NCI-H226 (cell line): ENCODE measurements around the gene SCML1.
"Not testable (repeated sequence)": the region's sequence is repeated elsewhere in the genome, so short reads cannot be mapped to it uniquely, and the experiment has no call there.

Source experiments
- DNase-seq: peaks from one replicate; pipeline ENCODE4 v3.0.0-alpha.2; 2015

The SCML1 gene

GRCh38 chrX:17740137-17741122 is 3.1 kb downstream of the SCML1 start:
- no peak for DNase-seq

- DNase-seq, result no peak
These were observed 3.8 kb downstream of the SCML1 start for GRCh38 chrX:17741123-17741511.

DNA sequence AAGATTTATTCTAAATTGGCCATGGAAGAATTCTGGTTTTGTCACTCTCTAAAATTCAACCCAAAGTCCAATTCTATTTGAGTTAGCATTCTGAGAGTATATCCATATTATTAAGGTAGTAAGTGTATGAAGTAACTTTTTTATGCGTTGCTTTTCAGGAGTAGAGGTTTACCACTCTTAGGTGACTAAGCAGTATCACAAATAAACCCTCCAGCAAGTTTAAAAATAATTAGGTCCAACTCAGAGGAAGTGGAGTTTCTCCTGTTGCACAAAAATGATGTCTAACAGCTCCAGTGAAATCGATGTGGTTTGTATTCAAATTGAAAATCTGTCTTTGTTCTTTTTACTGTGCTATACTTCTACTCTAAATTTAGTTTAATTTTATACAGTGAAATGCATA is 6.6 kb downstream of the SCML1 start:
- no peak for DNase-seq

DNA sequence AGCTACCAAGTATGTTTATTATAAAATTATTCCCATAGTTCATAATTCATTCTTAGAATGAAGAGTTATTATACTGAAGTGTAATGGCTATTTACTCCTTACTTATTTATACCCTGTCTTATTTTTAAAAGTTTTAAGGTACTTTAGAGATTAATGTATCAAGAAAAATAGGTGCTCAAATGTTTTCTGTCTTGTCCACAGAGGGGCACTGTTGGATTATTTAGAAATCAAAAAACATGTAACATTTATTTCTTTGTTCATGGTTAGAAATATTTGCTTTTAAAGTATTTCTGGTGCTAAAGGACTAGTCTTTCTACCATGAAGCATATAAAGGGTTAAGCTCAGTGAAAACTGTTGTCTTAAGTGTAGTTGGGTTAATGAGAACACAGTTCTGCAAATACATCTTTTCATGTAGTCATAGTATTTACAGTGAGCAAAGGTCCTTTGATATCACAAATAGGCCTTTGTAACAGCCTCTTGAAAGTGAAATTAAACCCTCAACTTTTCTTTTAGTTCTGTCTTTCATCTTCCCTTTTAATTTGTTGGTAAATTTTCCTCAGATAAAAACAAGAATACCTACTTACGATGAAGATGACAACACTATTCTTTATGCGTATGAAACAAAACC is 7.7 kb downstream of the SCML1 start:
- no peak for DNase-seq

DNA sequence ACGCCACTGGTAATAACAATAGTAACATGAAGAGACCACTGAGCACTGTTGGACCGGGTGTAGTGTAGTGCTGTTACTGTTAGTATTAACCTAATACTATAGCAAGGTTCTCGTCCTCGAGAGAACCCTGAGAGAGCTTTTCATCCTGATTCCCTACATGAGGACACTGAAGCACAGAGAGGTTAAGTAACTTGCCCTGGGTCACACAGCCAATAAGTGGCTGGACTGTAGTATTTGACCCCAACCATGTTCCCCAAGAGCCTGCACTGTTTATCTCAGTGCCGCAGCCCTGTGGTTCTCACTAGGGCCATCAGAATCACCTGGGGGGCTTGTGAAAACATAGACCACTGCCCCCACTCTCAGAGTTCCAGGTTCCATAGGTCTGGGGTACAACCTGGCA is 10.4 kb downstream of the SCML1 start:
- DNase-seq, result no peak

DNA sequence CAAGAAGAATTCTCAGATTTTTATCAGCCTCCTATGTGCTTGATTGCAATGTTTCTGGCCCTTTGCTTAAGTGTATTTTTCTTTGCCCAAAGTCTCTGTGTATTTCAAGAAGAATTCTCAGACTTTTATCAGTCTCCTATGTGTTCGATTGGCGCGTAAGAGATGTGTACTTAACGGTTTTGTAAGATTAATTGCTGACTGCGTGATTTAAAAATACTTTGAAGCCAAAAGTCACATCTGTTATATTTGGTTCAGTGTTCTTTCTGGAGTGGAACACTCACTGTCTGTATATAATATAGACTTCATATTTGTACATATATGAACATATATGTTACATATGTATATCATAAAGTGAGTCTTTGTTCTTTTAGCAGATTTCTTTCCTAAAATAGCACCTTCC is 11.4 kb downstream of the SCML1 start:
- no peak for DNase-seq

GRCh38 chrX:17750436-17750835 is 13.1 kb downstream of the SCML1 start:
- no peak for DNase-seq

GRCh38 chrX:17758382-17758781 is 21.1 kb downstream of the SCML1 start:
- DNase-seq, result no peak

GRCh38 chrX:17759990-17760389 is 22.7 kb downstream of the SCML1 start:
- DNase-seq, result no peak

DNA sequence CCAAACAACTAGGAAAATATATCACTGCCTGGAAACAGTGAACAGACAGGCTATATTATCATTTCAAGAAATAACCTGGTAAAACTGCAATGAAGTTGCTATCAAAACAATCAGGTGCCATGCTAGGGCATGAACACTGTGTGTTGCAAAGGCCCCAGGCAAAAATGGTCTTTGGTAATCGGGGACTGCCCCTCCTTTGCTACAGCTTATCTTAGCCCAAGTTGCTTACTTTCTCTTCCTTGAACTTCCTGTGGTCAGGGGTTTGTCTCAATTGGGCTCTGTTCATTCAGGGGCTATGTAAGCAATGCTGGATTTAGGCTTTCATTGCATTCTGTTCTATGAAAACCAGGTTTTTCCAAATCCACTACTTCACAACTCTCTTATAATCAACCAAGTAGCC is 30.4 kb downstream of the SCML1 start:
- DNase-seq, result no peak

- DNase-seq, result no peak
These were observed 31.7 kb downstream of the SCML1 start for GRCh38 chrX:17768997-17769396.

DNA sequence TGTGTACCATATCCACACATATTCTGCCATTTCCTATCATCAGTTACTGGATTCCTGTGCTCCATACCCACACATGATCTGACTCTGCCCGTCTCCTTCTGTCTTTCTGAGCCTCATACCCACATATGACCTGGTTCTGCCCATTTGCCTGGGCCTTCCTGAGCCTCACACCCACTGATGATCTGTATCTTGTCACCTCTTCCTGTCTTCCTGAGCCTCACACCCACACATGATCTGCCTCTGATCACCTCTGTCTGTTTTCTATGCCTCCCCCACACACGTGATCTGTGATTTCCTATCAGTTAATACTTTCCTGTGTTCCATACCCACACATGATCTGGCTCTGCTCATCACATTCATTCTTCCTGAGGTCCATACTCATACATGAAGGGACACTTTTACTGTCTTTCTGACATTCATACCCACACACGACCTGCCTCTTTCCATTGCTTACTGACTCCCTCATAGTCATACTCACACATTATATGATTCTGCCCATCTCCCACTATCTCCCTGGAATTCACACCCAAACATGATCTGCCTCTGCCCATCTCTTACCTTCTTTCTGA is 32.5 kb downstream of the SCML1 start:
- no peak for DNase-seq

- no peak for DNase-seq
These were observed 36.1 kb downstream of the SCML1 start for GRCh38 chrX:17773221-17773876.

GRCh38 chrX:17774053-17774452 is 36.8 kb downstream of the SCML1 start:
- DNase-seq, result no peak

- no peak for DNase-seq
These were observed 41.7 kb downstream of the SCML1 start for GRCh38 chrX:17778997-17779396.

DNA sequence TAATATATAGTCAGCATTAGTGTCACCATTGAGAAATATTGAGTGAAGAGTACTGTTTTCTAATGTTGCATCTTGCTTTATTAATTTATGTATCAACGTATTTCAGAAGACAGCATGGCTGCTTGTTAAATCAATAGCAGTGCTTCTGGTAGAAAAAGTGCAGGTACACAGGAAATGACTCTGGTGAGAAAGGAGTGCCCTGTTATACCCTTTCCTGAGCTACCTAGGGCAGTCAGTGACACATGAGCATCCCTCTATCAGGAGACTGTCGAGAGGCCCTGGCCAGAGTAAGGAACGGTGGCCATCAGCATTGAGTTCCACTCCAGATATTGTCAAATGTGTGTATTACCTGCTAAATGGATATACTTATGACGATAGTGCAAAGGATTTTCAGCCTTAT is 42.1 kb downstream of the SCML1 start:
- no peak for DNase-seq

DNA sequence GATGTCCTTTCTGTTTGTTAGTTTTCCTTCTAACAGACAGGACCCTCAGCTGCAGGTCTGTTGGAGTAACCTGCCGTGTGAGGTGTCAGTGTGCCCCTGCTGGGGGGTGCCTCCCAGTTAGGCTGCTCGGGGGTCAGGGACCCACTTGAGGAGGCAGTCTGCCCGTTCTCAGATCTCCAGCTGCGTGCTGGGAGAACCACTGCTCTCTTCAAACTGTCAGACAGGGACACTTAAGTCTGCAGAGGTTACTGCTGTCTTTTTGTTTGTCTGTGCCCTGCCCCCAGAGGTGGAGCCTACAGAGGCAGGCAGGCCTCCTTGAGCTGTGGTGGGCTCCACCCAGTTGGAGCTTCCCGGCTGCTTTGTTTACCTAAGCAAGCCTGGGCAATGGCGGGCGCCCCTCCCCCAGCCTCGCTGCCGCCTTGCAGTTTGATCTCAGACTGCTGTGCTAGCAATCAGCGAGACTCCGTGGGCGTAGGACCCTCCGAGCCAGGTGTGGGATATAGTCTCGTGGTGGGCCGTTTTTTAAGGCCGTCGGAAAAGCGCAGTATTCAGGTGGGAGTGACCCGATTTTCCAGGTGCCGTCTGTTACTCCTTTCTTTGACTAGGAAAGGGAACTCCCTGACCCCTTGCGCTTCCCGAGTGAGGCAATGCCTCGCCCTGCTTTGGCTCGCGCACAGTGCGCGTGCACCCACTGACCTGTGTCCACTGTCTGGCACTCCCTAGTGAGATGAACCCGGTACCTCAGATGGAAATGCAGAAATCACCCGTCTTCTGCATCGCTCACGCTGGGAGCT is 49.5 kb downstream of the SCML1 start:
- not testable (repeated sequence) for DNase-seq

- no peak for DNase-seq
These were observed 50.3 kb downstream of the SCML1 start for GRCh38 chrX:17787557-17787956.

GRCh38 chrX:17788439-17788838 is 51.1 kb downstream of the SCML1 start:
- DNase-seq, result peak; percentile 11

DNA sequence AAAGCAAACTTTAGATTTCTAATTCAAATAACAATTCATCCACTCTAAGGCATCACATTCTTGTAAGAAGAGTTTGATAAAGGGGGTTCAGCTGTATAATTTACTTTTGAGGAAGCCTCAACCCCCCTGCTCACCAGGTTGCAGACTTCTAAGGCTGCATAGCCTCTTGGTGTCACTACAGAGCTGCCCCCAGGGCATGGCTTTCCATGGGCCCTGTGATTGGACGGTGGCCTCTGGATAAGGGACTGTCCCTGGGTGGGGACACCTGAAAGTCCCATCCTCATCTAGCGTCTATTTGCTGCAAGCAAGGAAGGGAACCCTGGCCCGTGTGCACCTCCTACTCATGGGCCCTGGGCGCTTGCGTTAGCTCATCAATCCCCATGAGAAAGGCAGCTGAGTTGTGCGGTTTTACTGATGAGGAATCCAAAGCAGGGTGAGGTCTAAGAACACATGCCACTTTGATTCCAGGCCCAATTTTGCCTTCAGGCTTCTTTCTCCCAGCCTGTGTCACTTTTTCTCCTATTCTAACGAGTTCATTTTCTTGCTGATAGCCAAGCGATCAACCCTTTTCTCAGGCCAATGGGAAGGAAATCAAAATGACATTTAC is 51.8 kb downstream of the SCML1 start:
- no peak for DNase-seq

- DNase-seq, result no peak
These were observed 55.5 kb downstream of the SCML1 start for GRCh38 chrX:17792826-17793225.

DNA sequence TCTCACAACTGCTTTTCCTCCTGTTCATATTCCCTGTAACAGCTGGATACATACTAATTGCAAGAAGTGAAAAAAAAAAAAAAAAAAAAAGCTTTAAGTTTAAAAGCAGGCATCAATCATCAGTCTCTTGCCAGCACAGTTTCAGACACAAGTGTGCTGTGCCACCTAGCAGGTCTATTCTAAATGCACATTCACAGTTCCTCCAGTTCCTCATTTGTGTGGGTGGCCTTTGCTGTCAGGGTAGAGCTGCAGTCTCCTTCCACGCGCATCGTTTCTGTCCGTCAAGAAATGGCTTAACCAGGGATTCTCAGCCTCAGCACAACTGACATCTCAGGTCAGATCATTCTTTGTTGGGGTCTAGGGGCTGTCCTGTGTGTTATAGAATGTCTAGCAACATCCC is 61.6 kb downstream of the SCML1 start:
- DNase-seq, result no peak
